Fibroblast of the aortic adventitia (primary cell): Measurements from ENCODE around the gene ENPP3. TPM values are rescaled to one million over a fixed set of nuclear protein-coding genes. Genes with fewer than 3 reads are reported as not detected.

Source experiments
- DNase-seq: peaks from one replicate; pipeline ENCODE4 v3.0.0-alpha.2; 2010; ENCODE audit warnings: low read depth
- H3K4me3 ChIP-seq: 2 replicates; pipeline ENCODE4 v1.5.1; 2011; ENCODE audit warnings: low read depth, mild to moderate bottlenecking, control low read depth, low read length, moderate library complexity
- total RNA-seq: library from RNA; depleted of rRNA; stranded (reverse); fragments of >200 nt; gene quantifications from 2 replicates; pipeline ENCODE4 v1.2.3, GENCODE V29; 2012; ENCODE audit warnings: low replicate concordance
- TF ChIP-seq, protein P1 (sequence below): IDR thresholded peaks from 2 replicates; pipeline ENCODE4 v1.5.1; 2011; ENCODE audit warnings: mild to moderate bottlenecking, low read length, control low read depth, inconsistent platforms; ENCODE audit not compliant: insufficient read depth

Gene ENPP3
- total RNA-seq, 1 donor = not detected

DNA sequence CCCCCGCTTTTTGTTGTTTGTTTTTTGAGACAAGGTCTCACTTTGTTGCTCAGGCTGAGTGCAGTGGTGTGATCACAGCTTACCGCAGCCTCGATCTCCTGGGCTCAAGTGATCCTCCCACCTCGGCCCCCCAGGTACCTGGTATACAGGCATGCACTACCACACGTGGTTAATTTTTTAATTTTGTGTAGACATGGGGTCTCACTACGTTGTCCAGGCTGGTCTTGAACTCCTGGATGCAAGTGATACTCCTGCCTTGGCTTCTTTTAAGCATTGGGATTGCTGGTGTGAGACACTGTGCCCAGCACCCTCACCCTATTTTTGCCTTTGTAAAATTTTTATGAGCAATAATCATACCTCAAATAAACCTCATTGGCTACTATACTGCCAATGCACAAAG, 5.5 kb downstream of the ENPP3 start:
- TF ChIP-seq, protein P1, sequence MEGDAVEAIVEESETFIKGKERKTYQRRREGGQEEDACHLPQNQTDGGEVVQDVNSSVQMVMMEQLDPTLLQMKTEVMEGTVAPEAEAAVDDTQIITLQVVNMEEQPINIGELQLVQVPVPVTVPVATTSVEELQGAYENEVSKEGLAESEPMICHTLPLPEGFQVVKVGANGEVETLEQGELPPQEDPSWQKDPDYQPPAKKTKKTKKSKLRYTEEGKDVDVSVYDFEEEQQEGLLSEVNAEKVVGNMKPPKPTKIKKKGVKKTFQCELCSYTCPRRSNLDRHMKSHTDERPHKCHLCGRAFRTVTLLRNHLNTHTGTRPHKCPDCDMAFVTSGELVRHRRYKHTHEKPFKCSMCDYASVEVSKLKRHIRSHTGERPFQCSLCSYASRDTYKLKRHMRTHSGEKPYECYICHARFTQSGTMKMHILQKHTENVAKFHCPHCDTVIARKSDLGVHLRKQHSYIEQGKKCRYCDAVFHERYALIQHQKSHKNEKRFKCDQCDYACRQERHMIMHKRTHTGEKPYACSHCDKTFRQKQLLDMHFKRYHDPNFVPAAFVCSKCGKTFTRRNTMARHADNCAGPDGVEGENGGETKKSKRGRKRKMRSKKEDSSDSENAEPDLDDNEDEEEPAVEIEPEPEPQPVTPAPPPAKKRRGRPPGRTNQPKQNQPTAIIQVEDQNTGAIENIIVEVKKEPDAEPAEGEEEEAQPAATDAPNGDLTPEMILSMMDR = no peak
- DNase-seq = no peak
- no peak overlapping the region for H3K4me3 ChIP-seq

DNA sequence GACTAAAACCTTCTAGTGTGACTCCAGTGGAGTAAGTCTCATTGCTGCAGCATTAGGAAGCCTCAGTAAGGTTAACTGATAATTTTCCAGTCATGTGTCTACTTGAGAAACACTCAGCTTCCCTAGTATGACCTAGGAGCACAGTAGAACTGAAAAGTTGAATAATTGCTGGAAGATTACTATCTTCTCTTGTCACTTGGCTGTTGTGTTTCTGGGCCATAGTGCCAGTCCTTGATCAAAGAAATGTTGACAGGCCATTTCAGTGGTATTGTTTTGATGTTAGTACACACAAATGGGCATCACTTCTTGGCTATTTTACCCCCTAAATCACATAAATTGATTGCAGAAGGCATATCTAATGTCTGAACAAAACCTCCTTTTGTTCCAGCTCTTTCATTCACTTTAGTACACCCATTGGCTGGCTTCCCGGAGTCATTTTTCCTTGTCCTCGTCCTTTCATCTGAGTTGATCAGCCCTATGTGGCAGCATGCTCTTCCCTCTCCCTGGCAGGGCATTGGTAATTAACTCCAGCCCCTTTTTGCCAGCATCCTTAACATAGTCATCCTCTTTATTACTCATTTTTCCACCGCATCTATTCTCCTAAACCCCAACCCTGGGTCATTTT, 6.0 kb downstream of the ENPP3 start:
- no peak overlapping the region for H3K4me3 ChIP-seq
- no peak for DNase-seq
- TF ChIP-seq, protein P1 = no peak

DNA sequence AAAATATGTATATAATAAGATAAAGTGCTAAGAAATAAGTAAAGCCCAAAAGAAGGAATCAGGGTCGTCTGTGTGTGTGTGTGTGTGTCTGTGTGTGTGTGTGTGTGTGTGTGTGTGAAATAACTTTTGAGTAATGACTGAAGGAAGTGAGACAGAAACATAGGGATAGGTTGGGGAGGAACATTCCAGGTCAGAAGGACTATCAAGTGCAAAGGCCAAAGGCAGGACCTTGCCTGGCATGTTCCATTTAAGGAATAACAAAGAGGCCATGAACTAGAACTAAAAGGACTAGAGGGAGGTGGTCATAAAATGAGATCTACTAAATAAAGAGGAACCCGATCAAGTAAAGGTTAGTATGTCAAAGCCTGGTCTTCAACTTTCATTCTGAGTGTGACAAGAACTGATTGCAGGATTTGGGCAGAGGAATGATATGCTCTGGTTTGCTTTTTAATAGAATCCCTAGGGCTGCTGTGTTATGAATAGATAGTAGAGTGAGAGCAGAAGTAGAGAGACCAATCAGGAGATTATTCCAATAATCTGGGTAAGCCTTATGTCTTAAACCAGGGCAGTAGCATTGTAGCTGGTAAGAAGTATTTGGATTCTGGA, 6.9 kb downstream of the ENPP3 start:
- no peak overlapping the region for H3K4me3 ChIP-seq
- TF ChIP-seq, protein P1 = no peak
- no peak for DNase-seq

DNA sequence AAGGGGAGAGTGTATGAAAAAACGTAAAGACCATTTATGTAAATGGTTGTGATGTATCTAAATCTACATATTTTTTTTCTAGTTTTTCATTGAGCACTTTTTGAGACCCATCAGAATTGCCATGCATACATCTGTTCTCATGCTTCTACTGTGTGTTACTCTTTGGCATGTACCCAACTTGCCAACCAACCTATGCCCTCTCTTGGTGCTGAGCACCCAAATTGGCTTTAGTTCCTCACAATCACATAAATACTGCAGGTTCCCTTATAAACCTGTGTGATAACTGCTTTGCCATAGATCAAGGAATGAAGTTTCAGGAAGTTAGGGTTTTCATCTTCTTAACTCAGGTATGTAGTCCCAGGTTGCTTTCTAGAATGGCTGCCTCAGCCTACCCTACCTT, 7.8 kb downstream of the ENPP3 start:
- H3K4me3 ChIP-seq = no peak overlapping the region
- TF ChIP-seq, protein P1 = no peak
- no peak for DNase-seq

DNA sequence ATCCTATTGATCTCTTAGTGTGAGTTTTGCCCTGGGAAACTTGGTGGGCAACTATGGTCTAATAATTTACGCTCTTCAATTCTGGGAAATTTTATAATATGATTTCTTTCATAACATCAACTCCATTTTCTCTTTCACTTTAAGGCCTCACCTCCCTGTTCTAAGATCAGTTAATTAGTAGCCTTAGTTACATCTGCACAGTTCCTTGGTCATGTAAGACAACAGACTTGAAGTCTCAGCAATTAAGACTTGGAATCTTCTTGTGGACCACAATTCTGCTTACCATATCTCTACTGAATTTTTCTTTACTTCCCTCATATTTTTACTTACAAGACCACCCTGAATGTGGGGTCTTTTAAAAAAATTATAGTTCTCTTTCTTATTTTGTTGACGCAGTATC, 8.7 kb downstream of the ENPP3 start:
- no peak overlapping the region for H3K4me3 ChIP-seq
- DNase-seq = no peak
- TF ChIP-seq, protein P1 = no peak

DNA sequence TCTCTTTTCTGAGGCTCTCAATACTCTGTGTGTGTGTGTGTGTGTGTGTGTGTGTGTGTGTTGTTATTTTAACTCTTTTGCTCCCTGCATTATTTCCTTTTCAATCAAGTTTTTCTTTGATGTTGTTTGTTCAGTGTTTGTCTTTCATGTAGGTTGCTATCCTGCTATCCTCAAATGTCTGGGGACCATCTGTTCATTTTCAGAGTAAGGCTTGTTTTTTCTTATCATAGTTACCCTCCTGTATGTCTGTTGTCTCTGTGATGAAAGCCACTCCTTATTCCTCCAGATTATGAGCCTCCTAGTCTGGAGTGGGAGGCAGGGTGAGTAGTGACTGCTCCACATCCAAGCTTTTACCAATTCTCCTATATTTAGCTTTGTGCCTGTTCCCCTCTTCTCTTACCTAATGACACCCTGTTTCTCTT, 9.2 kb downstream of the ENPP3 start:
- no peak overlapping the region for H3K4me3 ChIP-seq
- TF ChIP-seq, protein P1 = no peak
- DNase-seq = no peak

DNA sequence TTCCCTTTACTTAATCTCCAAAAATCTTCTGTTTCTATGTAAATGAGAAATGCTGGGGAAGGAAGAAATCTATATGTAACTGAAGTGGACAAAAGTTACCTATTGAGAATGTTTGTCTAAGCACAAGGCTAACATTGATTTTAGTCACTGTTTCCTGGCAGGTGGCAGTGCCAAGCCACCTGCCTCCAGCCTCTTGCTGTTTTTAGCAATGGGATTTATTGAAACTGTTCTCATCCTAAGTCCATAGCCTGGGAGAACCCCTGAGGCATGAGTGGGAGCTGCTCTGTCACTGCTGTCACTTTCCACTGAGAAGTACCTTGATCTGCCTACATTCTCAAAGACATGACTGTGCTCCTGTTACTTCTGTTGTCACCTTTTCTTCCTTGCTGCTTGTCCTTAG, 14.7 kb downstream of the ENPP3 start:
- TF ChIP-seq, protein P1 = no peak
- DNase-seq = no peak
- H3K4me3 ChIP-seq = no peak overlapping the region
